Measurements from ENCODE around the gene AOC3. TPM values are rescaled to one million over a fixed set of nuclear protein-coding genes. Genes with fewer than 3 reads are reported as not detected.

AOC3 gene
- total and polyA plus RNA-seq, 8 donors, result 6.2 to 67.9 (median 33.5) TPM

GRCh38 chr17:42819939-42820535, 31.0 kb upstream of the AOC3 start:
- no peak overlapping the region for H3K4me3 ChIP-seq
- no peaks in the 10 kb centered on the region for H3K27me3 ChIP-seq
- WGBS, 5 donors, result 24 to 34% (median 25%) methylated on average over 2 of the region's 2 CpGs
- no peaks in the 10 kb centered on the region for H3K9me3 ChIP-seq
- TF ChIP-seq POLR2AphosphoS5 (IDR thresholded peaks at IDR 0.05) (no peak), CTCF (IDR thresholded peaks at IDR 0.05) (peak in 4 of 7 experiments; percentile 30 to 58 (median 46))
- peaks cover 12 to 45% (median 29%) of the 10 kb centered on the region in 4 donors for H3K4me1 ChIP-seq
- no peak overlapping the region for H3K27ac ChIP-seq
- H3K36me3 ChIP-seq, result peaks cover 50 to 80% (median 74%) of the 10 kb centered on the region in 4 donors
- intact Hi-C loops (cut with DNase I; ENCODE audit: low total_unique reads), result no loop called here
- peak; percentile 71 to 81 for DNase-seq

DNA sequence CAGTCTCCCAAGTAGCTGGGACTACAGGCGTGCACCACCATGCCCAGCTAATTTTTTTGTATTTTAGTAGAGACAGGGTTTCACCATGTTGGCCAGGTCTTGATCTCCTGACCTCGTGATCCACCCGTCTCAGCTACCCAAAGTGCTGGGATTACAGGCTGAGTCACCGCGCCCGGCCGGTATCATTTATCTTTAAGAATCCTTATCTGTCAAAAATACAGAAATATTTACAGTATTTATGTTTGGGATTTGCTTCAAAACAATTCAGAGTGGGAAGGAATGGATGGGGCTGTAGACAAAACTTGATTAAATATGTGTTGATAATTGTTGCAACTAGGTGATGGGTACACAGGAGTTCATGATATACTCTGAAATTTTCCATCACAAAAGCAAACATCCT, 29.8 kb upstream of the AOC3 start:
- no peaks in the 10 kb centered on the region for H3K9me3 ChIP-seq
- peaks cover 38 to 68% (median 63%) of the 10 kb centered on the region in 4 donors for H3K36me3 ChIP-seq
- 84 to 93% (median 88%) methylated on average over 7 of the region's 7 CpGs for WGBS, 5 donors
- no peak for TF ChIP-seq EP300 (IDR thresholded peaks at IDR 0.05)
- no peak for TF ChIP-seq POLR2A (IDR thresholded peaks at IDR 0.05)
- TF ChIP-seq POLR2AphosphoS5 (IDR thresholded peaks at IDR 0.05), result no peak
- no peak for TF ChIP-seq CTCF (IDR thresholded peaks at IDR 0.05)
- H3K27me3 ChIP-seq, result no peaks in the 10 kb centered on the region
- intact Hi-C loops (cut with DNase I; ENCODE audit: low total_unique reads), result no loop called here
- H3K4me1 ChIP-seq, result peaks cover 12 to 36% (median 26%) of the 10 kb centered on the region in 4 donors
- H3K27ac ChIP-seq, result no peak overlapping the region
- DNase-seq, result no peak
- no peak overlapping the region for H3K4me3 ChIP-seq

- Histone ChIP-seq H3K9me3 (no peaks in the 10 kb centered on the region), H3K4me3 (no peak overlapping the region), H3K4me1 (peaks cover 16 to 27% (median 26%) of the 10 kb centered on the region in 4 donors), H3K27ac (no peak overlapping the region), H3K36me3 (peaks cover 0 to 6% (median 1%) of the 10 kb centered on the region in 4 donors), H3K27me3 (no peaks in the 10 kb centered on the region)
- intact Hi-C loops (cut with DNase I; ENCODE audit: low total_unique reads), result no loop called here
- TF ChIP-seq CTCF (IDR thresholded peaks at IDR 0.05) (no peak), POLR2AphosphoS5 (IDR thresholded peaks at IDR 0.05) (no peak), POLR2A (IDR thresholded peaks at IDR 0.05) (no peak), EP300 (IDR thresholded peaks at IDR 0.05) (no peak)
- WGBS, 5 donors, result 89 to 100% (median 94%) methylated on average over 1 of the region's 1 CpG
- DNase-seq, result no peak
Observed at GRCh38 chr17:42827472-42827871, 23.5 kb upstream of the AOC3 start.

DNA sequence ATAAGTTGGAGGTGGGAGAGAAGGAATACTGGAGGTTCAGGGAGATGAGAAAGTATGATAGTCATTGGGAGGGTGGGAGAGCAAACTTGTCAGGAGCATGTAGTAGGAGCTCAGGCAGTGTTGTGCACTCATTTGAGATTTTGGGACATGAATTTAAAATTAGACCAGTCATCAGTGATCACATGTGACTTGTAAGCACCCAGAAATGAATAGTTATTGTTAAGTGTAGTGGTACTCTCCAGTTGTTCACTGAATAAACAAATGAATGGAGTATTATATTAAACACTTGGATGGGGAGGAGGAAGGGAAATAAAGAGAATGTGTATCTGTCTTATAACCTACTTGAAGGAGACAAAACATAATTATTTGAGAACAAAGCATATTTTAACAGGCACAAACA, 20.0 kb upstream of the AOC3 start:
- H3K4me3 ChIP-seq, result no peak overlapping the region
- no peak overlapping the region for H3K27ac ChIP-seq
- no peak for TF ChIP-seq POLR2AphosphoS5 (IDR thresholded peaks at IDR 0.05)
- no peak for TF ChIP-seq POLR2A (IDR thresholded peaks at IDR 0.05)
- no peak for TF ChIP-seq EP300 (IDR thresholded peaks at IDR 0.05)
- no peak for TF ChIP-seq CTCF (IDR thresholded peaks at IDR 0.05)
- H3K36me3 ChIP-seq, result peaks cover 0 to 14% (median 12%) of the 10 kb centered on the region in 4 donors
- H3K9me3 ChIP-seq, result no peaks in the 10 kb centered on the region
- H3K4me1 ChIP-seq, result peaks cover 19 to 34% (median 33%) of the 10 kb centered on the region in 4 donors
- intact Hi-C loops (cut with DNase I; ENCODE audit: low total_unique reads), result no loop called here
- no peak for DNase-seq
- H3K27me3 ChIP-seq, result no peaks in the 10 kb centered on the region
